Cardiac septum (tissue), 1 donor: ENCODE data around the gene ADAP1. TPM values are rescaled to one million over a fixed set of nuclear protein-coding genes. Genes with fewer than 3 reads are reported as not detected.

Source experiments
- DNase-seq: peaks from one replicate; pipeline ENCODE4 v3.0.0-alpha.2; 2020; ENCODE audit warnings: low spot score
- intact Hi-C: fragments of 100-400 bp; cut with DNase I; formaldehyde crosslinking; loops from one replicate; pipeline ENCODE4 v1.14.0; 2022
- total RNA-seq: library from RNA; stranded (reverse); fragmentation: NEBNext Ultra II Directional; extraction: Animal tissue kit (Norgen Biotek cat#: 25700); gene quantifications from one replicate; pipeline ENCODE4 v1.2.1, GENCODE V29; 2021
- donor health status: DM: no; HTN: no; CAD: no.

ADAP1 gene
- total RNA-seq, 1 donor from 2014 or later = 12.5 TPM

- no peak for DNase-seq
- intact Hi-C loops = no loop called here
Measured at GRCh38 chr7:977326-978048, 23.0 kb upstream of the ADAP1 start.

- intact Hi-C loops = no loop called here
- no peak for DNase-seq
Measured at GRCh38 chr7:976901-977325, 22.4 kb upstream of the ADAP1 start.

- intact Hi-C loops = no loop called here
- no peak for DNase-seq
Measured at GRCh38 chr7:975702-976473, 21.4 kb upstream of the ADAP1 start.

GRCh38 chr7:974820-975681 is 20.6 kb upstream of the ADAP1 start, which contains the start of gene COX19:
Gene COX19 (minus strand): TSS chr7:975549. CDS start chr7:975509, 40 bp downstream.
- DNase-seq = peak; percentile 94
- intact Hi-C loops = no loop called here

GRCh38 chr7:974172-974571 is 19.7 kb upstream of the ADAP1 start:
- DNase-seq = no peak

GRCh38 chr7:973312-973711 is 18.8 kb upstream of the ADAP1 start:
- intact Hi-C loops = no loop called here
- no peak for DNase-seq

More at GRCh38 chr7:974172-974571, 19.7 kb upstream of the ADAP1 start:
- intact Hi-C loops = no loop called here

- intact Hi-C loops = no loop called here
- DNase-seq = no peak
Measured at GRCh38 chr7:972676-973309, 18.3 kb upstream of the ADAP1 start.

- no peak for DNase-seq
- intact Hi-C loops = no loop called here
Measured at GRCh38 chr7:972110-972509, 17.6 kb upstream of the ADAP1 start.

- intact Hi-C loops = no loop called here
- no peak for DNase-seq
Measured at GRCh38 chr7:970744-971143, 16.3 kb upstream of the ADAP1 start.

GRCh38 chr7:969403-969802 is 14.9 kb upstream of the ADAP1 start:
- no peak for DNase-seq
- intact Hi-C loops = no loop called here

GRCh38 chr7:968205-969105 is 14.0 kb upstream of the ADAP1 start:
- DNase-seq = no peak
- intact Hi-C loops = no loop called here

- DNase-seq = no peak
- intact Hi-C loops = no loop called here
Measured at GRCh38 chr7:967361-968082, 13.0 kb upstream of the ADAP1 start.

GRCh38 chr7:966291-967069 is 12.0 kb upstream of the ADAP1 start:
- DNase-seq = no peak

GRCh38 chr7:964401-965231 is 10.1 kb upstream of the ADAP1 start:
- intact Hi-C loops = no loop called here
- DNase-seq = no peak

More at GRCh38 chr7:966291-967069, 12.0 kb upstream of the ADAP1 start:
- intact Hi-C loops = no loop called here

GRCh38 chr7:963236-964078 is 9.0 kb upstream of the ADAP1 start:
- DNase-seq = no peak
- intact Hi-C loops = no loop called here
